Body of pancreas (tissue), 4 donors: ENCODE data around the gene DCAF4.

Experiments used
- POLR2A ChIP-seq, 3 donors: fragments of 450-650 bp; IDR thresholded peaks; one replicate each; pipeline ENCODE4 v1.6.1; 2016; ENCODE audit warnings: antibody characterized with exemption in 3 of 3, mild to moderate bottlenecking in 2 of 3
- TF ChIP-seq, protein P1 (sequence below), 7 experiments: fragments of 450-650 bp in 4 of 7; fragments of 200-600 bp in 3 of 7; sonication (generic) in 3 of 7; IDR thresholded peaks; one replicate each; pipeline ENCODE4 v1.5.1; 2016 to 2019; ENCODE audit warnings: antibody characterized with exemption in 7 of 7

- TF ChIP-seq, protein P1, sequence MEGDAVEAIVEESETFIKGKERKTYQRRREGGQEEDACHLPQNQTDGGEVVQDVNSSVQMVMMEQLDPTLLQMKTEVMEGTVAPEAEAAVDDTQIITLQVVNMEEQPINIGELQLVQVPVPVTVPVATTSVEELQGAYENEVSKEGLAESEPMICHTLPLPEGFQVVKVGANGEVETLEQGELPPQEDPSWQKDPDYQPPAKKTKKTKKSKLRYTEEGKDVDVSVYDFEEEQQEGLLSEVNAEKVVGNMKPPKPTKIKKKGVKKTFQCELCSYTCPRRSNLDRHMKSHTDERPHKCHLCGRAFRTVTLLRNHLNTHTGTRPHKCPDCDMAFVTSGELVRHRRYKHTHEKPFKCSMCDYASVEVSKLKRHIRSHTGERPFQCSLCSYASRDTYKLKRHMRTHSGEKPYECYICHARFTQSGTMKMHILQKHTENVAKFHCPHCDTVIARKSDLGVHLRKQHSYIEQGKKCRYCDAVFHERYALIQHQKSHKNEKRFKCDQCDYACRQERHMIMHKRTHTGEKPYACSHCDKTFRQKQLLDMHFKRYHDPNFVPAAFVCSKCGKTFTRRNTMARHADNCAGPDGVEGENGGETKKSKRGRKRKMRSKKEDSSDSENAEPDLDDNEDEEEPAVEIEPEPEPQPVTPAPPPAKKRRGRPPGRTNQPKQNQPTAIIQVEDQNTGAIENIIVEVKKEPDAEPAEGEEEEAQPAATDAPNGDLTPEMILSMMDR (IDR thresholded peaks at IDR 0.05), result no peak
- TF ChIP-seq POLR2A (IDR thresholded peaks at IDR 0.05), result no peak
These were observed 45.4 kb upstream of the DCAF4 start for GRCh38 chr14:72880820-72881219.
